IMR-90 (cell line): ENCODE data around the gene DAG1. TPM values are rescaled to one million over a fixed set of nuclear protein-coding genes. Genes with fewer than 3 reads are reported as not detected.

Source experiments
- ATAC-seq: fragments of 200-7000 bp; cut with Tn5 transposase; 2 replicates; pipeline ENCODE4 v1.9.1; 2020; ENCODE audit warnings: low read depth, mild to moderate bottlenecking, moderate library complexity
- BruUV-seq: library from RNA; stranded (reverse); fragments of 400-500 nt; replicated peaks from 2 replicates; lab custom pipeline; 2021; lab: Mats Ljungman, UMichigan
- CTCF ChIA-PET: fragments of 300-600 bp; formaldehyde crosslinking; extraction: SDS; loops from one replicate; lab custom pipeline; 2021; ENCODE audit warnings: antibody characterized with exemption; lab: Yijun Ruan, JAX
- POLR2A ChIA-PET: fragments of 300-600 bp; sonication (Branson Sonifier 250); formaldehyde crosslinking; loops from one replicate; lab custom pipeline; 2022; ENCODE audit warnings: antibody characterized with exemption; ENCODE audit not compliant: unreplicated experiment; lab: Charles Lee
- DNase-seq: peaks from one replicate; pipeline ENCODE4 v3.0.0; 2013
- H2AFZ ChIP-seq: replicated peaks from 2 replicates; pipeline ENCODE3; 2013; ENCODE audit warnings: low read length, mild to moderate bottlenecking; ENCODE audit not compliant: poor library complexity
- H2AK5ac ChIP-seq: 2 replicates; pipeline ENCODE4 v1.6.1; 2013; ENCODE audit warnings: low read depth, low read length, inconsistent platforms
- H2AK9ac ChIP-seq: replicated peaks from 2 replicates; pipeline ENCODE3; 2013; ENCODE audit warnings: mild to moderate bottlenecking, low read depth, low read length, moderate library complexity; ENCODE audit not compliant: poor library complexity
- H2BK120ac ChIP-seq: 2 replicates; pipeline ENCODE4 v1.6.1; 2013; ENCODE audit warnings: low read depth, low read length, inconsistent platforms
- H2BK15ac ChIP-seq: 3 replicates; pipeline ENCODE4 v1.6.1; 2013; ENCODE audit warnings: low read depth, low read length, inconsistent platforms
- H2BK20ac ChIP-seq: 2 replicates; pipeline ENCODE4 v1.6.1; 2013; ENCODE audit warnings: low read depth, mild to moderate bottlenecking, inconsistent platforms, low read length, moderate library complexity
- H2BK5ac ChIP-seq: 2 replicates; pipeline ENCODE4 v1.6.1; 2013; ENCODE audit warnings: mild to moderate bottlenecking, low read depth, low read length, inconsistent platforms; ENCODE audit not compliant: poor library complexity, severe bottlenecking
- H3K14ac ChIP-seq: replicated peaks from 2 replicates; pipeline ENCODE4 v1.6.1; 2013; ENCODE audit warnings: low read depth, low read length, inconsistent platforms
- H3K18ac ChIP-seq: 2 replicates; pipeline ENCODE4 v1.6.1; 2013; ENCODE audit warnings: low read depth, low read length, control low read depth
- H3K23ac ChIP-seq: 2 replicates; pipeline ENCODE4 v1.6.1; 2013; ENCODE audit warnings: low read depth, low read length, inconsistent platforms
- H3K27ac ChIP-seq: 2 replicates; pipeline ENCODE4 v1.5.1; 2013; ENCODE audit warnings: mild to moderate bottlenecking, control low read depth, low read length; ENCODE audit not compliant: insufficient read depth
- H3K27me3 ChIP-seq: 2 replicates; pipeline ENCODE4 v1.6.1; 2013; ENCODE audit warnings: low read length; ENCODE audit not compliant: control insufficient read depth, insufficient read depth
- H3K36me3 ChIP-seq: 2 replicates; pipeline ENCODE4 v1.6.1; 2013; ENCODE audit warnings: low read length, mixed read lengths; ENCODE audit not compliant: control insufficient read depth, insufficient read depth
- H3K4ac ChIP-seq: 2 replicates; pipeline ENCODE4 v1.6.1; 2013; ENCODE audit warnings: low read depth, low read length, inconsistent platforms
- H3K4me1 ChIP-seq: 2 replicates; pipeline ENCODE4 v1.6.1; 2013; ENCODE audit warnings: low read length, mixed read lengths; ENCODE audit not compliant: control insufficient read depth, insufficient read depth
- H3K4me2 ChIP-seq: 2 replicates; pipeline ENCODE4 v1.6.1; 2013; ENCODE audit warnings: low read depth, mild to moderate bottlenecking, control low read depth, low read length, moderate library complexity
- H3K4me3 ChIP-seq: 2 replicates; pipeline ENCODE4 v1.5.1; 2013; ENCODE audit warnings: low read depth, mild to moderate bottlenecking, control low read depth, low read length, moderate library complexity; ENCODE audit not compliant: insufficient read depth
- H3K56ac ChIP-seq: 2 replicates; pipeline ENCODE4 v1.6.1; 2013; ENCODE audit warnings: low read length, inconsistent platforms; ENCODE audit not compliant: insufficient read depth; ENCODE audit errors: extremely low read depth
- H3K79me1 ChIP-seq, 2 experiments: 2 replicates each; pipeline ENCODE4 v1.6.1; 2013; ENCODE audit warnings: low read length in 2 of 2, inconsistent platforms in 1 of 2, low read depth in 1 of 2
- H3K9ac ChIP-seq: 2 replicates; pipeline ENCODE4 v1.6.1; 2013; ENCODE audit warnings: low read depth, low read length, control low read depth
- H3K9me1 ChIP-seq: 2 replicates; pipeline ENCODE4 v1.6.1; 2013; ENCODE audit warnings: low read length, inconsistent platforms; ENCODE audit not compliant: insufficient read depth
- H3K9me3 ChIP-seq: 2 replicates; pipeline ENCODE4 v1.6.1; 2013; ENCODE audit warnings: low read length; ENCODE audit not compliant: control insufficient read depth, insufficient read depth
- H4K20me1 ChIP-seq: 2 replicates; pipeline ENCODE4 v1.6.1; 2013; ENCODE audit warnings: low read length, inconsistent platforms; ENCODE audit not compliant: insufficient read depth
- H4K5ac ChIP-seq: 2 replicates; pipeline ENCODE4 v1.6.1; 2013; ENCODE audit warnings: mild to moderate bottlenecking, low read depth, low read length, control low read depth
- H4K8ac ChIP-seq, 2 experiments: 2 replicates each; pipeline ENCODE4 v1.6.1; 2013; ENCODE audit warnings: low read depth in 2 of 2, low read length in 2 of 2, control low read depth in 1 of 2, inconsistent platforms in 1 of 2
- H4K91ac ChIP-seq: 2 replicates; pipeline ENCODE4 v1.6.1; 2013; ENCODE audit warnings: low read depth, low read length, inconsistent platforms; ENCODE audit not compliant: insufficient read depth
- MAZ ChIP-seq: IDR thresholded peaks from 2 replicates; pipeline ENCODE4 v1.6.1; 2012; ENCODE audit warnings: low read depth, mild to moderate bottlenecking, low read length, improper control_type of control experiment, moderate library complexity, borderline replicate concordance
- NFE2L2 ChIP-seq: fragments of 150-350 bp; IDR thresholded peaks from 2 replicates; pipeline ENCODE4 v1.6.1; 2016; ENCODE audit warnings: low read depth, mild to moderate bottlenecking, low read length
- RFX5 ChIP-seq: IDR thresholded peaks from 2 replicates; pipeline ENCODE4 v1.8.0; 2012; ENCODE audit warnings: low read depth, mild to moderate bottlenecking, low read length, moderate library complexity
- SMC3 ChIP-seq: fragments of 150-350 bp; IDR thresholded peaks from 2 replicates; pipeline ENCODE4 v1.6.1; 2016; ENCODE audit warnings: low read depth, mild to moderate bottlenecking, antibody characterized with exemption, low read length, moderate library complexity
- WGBS, 2 experiments: methylation state at CpG; one replicate each; pipeline versions ENCODE4 v1.1.5 to v1.1.7; 2013; ENCODE audit warnings: missing lambda C conversion rate in 2 of 2; ENCODE audit not compliant: insufficient read length in 1 of 2; ENCODE audit errors: extremely low coverage in 2 of 2; 5-methylcytosine and 5-hydroxymethylcytosine counted together
- dilution Hi-C: fragments of 300-500 bp; cut with HindIII; formaldehyde crosslinking; loops from one replicate; pipeline ENCODE4 v1.14.3; 2018; ENCODE audit warnings: low sequenced_read_pairs; ENCODE audit not compliant: unreplicated experiment
- in situ Hi-C: fragments of 300-500 bp; cut with MboI; formaldehyde crosslinking; loops from 3 replicates; pipeline ENCODE4 v1.14.3; 2019; ENCODE audit warnings: low sequenced_read_pairs, inconsistent platforms, mixed read lengths
- intact Hi-C: fragments of 100-400 bp; cut with micrococcal nuclease; formaldehyde crosslinking; loops from 2 replicates; pipeline ENCODE4 v1.10.0; 2022
- polyA plus RNA-seq, 3 experiments: library from polyadenylated mRNA; depleted of rRNA; stranded (reverse); fragments of >200 nt; gene quantifications; 2 replicates each; pipeline ENCODE4 v1.2.3, GENCODE V29; 2012; ENCODE audit warnings: low replicate concordance in 1 of 3
- total RNA-seq: library from RNA; depleted of rRNA; stranded (reverse); fragments of >200 nt; gene quantifications from 2 replicates; pipeline ENCODE4 v1.2.3, GENCODE V29; 2012
- TF ChIP-seq, protein P1 (sequence below): fragments of 150-350 bp; IDR thresholded peaks from 2 replicates; pipeline ENCODE4 v1.6.1; 2016; ENCODE audit warnings: low read depth, mild to moderate bottlenecking, low read length, moderate library complexity, borderline replicate concordance
- TF ChIP-seq, protein P2 (sequence below): fragments of 150-350 bp; IDR thresholded peaks from 2 replicates; pipeline ENCODE4 v1.6.1; 2017; ENCODE audit warnings: mild to moderate bottlenecking, antibody characterized with exemption, low read length, low read depth

Gene DAG1
- total and polyA plus RNA-seq, 2 of the 4 experiments (the other 2 are of a cell fraction) = 31.0 to 40.2 TPM

DNA sequence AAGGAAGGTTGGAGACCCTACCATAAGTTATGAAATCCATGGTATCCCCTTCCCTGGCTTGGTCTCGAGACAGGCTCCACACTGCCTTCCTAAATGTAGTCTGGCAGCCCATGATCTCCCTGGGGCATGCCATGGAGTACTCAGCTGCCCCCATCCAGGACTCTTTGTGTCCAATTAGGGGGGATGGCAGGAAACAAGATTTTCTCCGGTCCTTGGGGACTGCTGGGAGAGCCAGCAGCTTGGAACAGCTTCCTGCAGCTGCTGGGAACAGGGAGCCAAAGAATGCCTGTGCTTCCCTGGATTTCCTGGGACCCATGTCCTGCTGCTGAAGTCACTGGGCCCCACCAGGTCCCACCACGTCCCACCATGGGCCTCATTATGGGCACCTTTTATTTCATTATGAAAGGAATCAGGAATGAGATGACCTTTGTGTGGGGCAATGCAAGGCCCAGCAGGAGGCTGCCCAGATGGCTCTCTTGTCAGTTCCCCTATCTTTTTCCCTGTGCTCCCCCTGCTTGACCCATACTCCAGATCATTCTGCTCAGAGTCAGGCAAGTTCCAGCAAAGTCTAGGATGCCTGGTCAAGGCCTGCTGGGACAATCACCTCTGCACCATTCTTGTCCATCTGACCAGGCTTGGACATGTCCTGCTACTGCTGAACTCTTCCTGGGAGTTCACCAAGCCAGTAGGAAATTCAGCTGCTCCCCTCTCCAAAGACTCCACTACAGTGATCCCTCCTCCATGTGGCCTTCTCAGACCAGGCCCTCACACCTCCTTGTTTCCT, 15.0 kb upstream of the DAG1 start:
- Histone ChIP-seq H3K36me3 (no peaks in the 10 kb centered on the region), H2BK120ac (no peak overlapping the region), H3K9me3 (no peaks in the 10 kb centered on the region), H3K4ac (peak overlapping the region; percentile 23), H2AFZ (peak overlapping the region; percentile 53), H3K4me1 (peaks cover 8% of the 10 kb centered on the region), H2BK15ac (no peak overlapping the region), H3K4me2 (no peak overlapping the region), H4K20me1 (no peaks in the 10 kb centered on the region), H3K23ac (no peak overlapping the region), H3K9ac (no peak overlapping the region), H4K8ac (peak overlapping the region in 1 of 2 experiments; percentile 15; a peak in 1 of 4 replicates), H3K56ac (no peak overlapping the region), H4K91ac (no peak overlapping the region), H2AK9ac (peak overlapping the region; percentile 3), H3K9me1 (peaks cover 12% of the 10 kb centered on the region), H3K18ac (no peak overlapping the region; the same call in 1 of the 2 replicates), H3K79me1 (no peaks in the 10 kb centered on the region), H4K5ac (no peak overlapping the region), H2BK20ac (no peak overlapping the region), H3K14ac (no peak overlapping the region), H2BK5ac (no peak overlapping the region), H3K27me3 (no peaks in the 10 kb centered on the region), H2AK5ac (peak overlapping the region; percentile 51; the same call in 1 of the 2 replicates), H3K27ac (no peak overlapping the region), H3K4me3 (no peak overlapping the region)
- CTCF ChIA-PET = no interaction called here
- WGBS, 2 experiments = 17% methylated on average over 1 of the region's 3 CpGs; no CpG with 5 or more reads in 1 of the 2 experiments
- POLR2A ChIA-PET = interaction anchor here (0.6 kb wide), 1 partner anchor 296 kb away, joined by 3 read pairs; no protein-coding TSS in a partner anchor
- no peak for DNase-seq
- peak; percentile 31 for ATAC-seq
- intact Hi-C loops (no loop called here), in situ Hi-C loops (no loop called here), dilution Hi-C loops (no loop called here)
- no TSS peak for BruUV-seq
- TF ChIP-seq, protein P1, sequence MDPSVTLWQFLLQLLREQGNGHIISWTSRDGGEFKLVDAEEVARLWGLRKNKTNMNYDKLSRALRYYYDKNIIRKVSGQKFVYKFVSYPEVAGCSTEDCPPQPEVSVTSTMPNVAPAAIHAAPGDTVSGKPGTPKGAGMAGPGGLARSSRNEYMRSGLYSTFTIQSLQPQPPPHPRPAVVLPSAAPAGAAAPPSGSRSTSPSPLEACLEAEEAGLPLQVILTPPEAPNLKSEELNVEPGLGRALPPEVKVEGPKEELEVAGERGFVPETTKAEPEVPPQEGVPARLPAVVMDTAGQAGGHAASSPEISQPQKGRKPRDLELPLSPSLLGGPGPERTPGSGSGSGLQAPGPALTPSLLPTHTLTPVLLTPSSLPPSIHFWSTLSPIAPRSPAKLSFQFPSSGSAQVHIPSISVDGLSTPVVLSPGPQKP = no peak
- no peak for TF ChIP-seq SMC3
- TF ChIP-seq NFE2L2 = no peak
- TF ChIP-seq, protein P2, sequence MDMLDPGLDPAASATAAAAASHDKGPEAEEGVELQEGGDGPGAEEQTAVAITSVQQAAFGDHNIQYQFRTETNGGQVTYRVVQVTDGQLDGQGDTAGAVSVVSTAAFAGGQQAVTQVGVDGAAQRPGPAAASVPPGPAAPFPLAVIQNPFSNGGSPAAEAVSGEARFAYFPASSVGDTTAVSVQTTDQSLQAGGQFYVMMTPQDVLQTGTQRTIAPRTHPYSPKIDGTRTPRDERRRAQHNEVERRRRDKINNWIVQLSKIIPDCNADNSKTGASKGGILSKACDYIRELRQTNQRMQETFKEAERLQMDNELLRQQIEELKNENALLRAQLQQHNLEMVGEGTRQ = no peak
- TF ChIP-seq RFX5 = no peak
- no peak for TF ChIP-seq MAZ
